Measurements from ENCODE around the gene ARHGEF28.

The ARHGEF28 gene

GRCh38 chr5:73892806-73893205, 266.8 kb downstream of the ARHGEF28 start:
- Histone ChIP-seq H3K56ac (ENCODE audit: low read length) (no peak overlapping the region), H3K4me3 (ENCODE audit: low read length) (no peak overlapping the region)

DNA sequence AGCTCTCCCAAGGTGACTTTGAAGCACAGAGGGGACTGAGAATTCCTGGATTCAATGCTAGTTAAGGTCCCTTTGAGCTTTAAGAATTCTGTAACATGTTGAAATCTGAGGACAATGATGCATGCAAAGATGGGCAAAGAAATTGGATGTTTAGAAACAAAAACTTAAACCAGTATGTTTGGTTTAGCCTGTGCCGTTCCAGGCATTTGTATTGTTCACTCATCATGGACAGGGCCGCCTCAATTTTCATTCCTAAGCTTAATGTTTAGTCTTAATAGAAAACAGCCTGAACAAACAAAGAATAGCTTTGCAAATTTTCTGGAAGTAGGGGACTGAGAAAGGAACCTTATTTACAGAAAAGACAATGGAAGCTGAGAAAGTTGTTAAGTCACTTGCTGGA, 267.8 kb downstream of the ARHGEF28 start:
- Histone ChIP-seq H4K8ac (ENCODE audit: low read depth, low read length) (no peak overlapping the region), H3K79me2 (ENCODE audit: control insufficient read depth, insufficient read depth, low read length) (no peaks in the 10 kb centered on the region), H4K5ac (ENCODE audit: low read length) (no peak overlapping the region), H2BK15ac (replicated peaks; ENCODE audit: low read depth) (no peak overlapping the region), H3K4ac (ENCODE audit: low read depth, low read length) (no peak overlapping the region), H3K9ac (ENCODE audit: low read length) (no peak overlapping the region), H2BK5ac (ENCODE audit: low read length) (no peak overlapping the region), H3K79me1 (ENCODE audit: low read length) (no peaks in the 10 kb centered on the region), H2AK5ac (ENCODE audit: low read length) (no peak overlapping the region), H3K4me3 (ENCODE audit: low read length) (no peak overlapping the region), H3K23ac (ENCODE audit: low read length) (no peak overlapping the region), H3K36me3 (ENCODE audit: control insufficient read depth, insufficient read depth, low read length) (no peaks in the 10 kb centered on the region), H3K56ac (ENCODE audit: low read length) (no peak overlapping the region), H3K18ac (ENCODE audit: low read length) (no peak overlapping the region), H3K4me1 (ENCODE audit: control insufficient read depth, low read depth, low read length) (no peaks in the 10 kb centered on the region), H3K27ac (ENCODE audit: low read depth, low read length) (no peak overlapping the region), H3K4me2 (ENCODE audit: low read length) (no peak overlapping the region), H2BK120ac (ENCODE audit: low read depth, low read length) (no peak overlapping the region), H3K27me3 (ENCODE audit: insufficient read depth, low read length, poor library complexity) (no peaks in the 10 kb centered on the region)
- WGBS (ENCODE audit: extremely low coverage, insufficient coverage, low lambda C conversion rate), result no CpG with 5 or more reads among the region's 2 CpGs
- DNase-seq, result no peak

More at GRCh38 chr5:73892806-73893205, 266.8 kb downstream of the ARHGEF28 start:
- Histone ChIP-seq H3K79me1 (ENCODE audit: low read length) (no peaks in the 10 kb centered on the region), H3K18ac (ENCODE audit: low read length) (no peak overlapping the region), H2BK5ac (ENCODE audit: low read length) (no peak overlapping the region), H3K4me1 (ENCODE audit: control insufficient read depth, low read depth, low read length) (no peaks in the 10 kb centered on the region), H4K8ac (ENCODE audit: low read depth, low read length) (no peak overlapping the region), H3K79me2 (ENCODE audit: control insufficient read depth, insufficient read depth, low read length) (no peaks in the 10 kb centered on the region), H3K27me3 (ENCODE audit: insufficient read depth, low read length, poor library complexity) (no peaks in the 10 kb centered on the region), H2BK15ac (replicated peaks; ENCODE audit: low read depth) (no peak overlapping the region), H3K4ac (ENCODE audit: low read depth, low read length) (no peak overlapping the region), H2AK5ac (ENCODE audit: low read length) (no peak overlapping the region), H3K9ac (ENCODE audit: low read length) (no peak overlapping the region), H3K27ac (ENCODE audit: low read depth, low read length) (no peak overlapping the region), H3K4me2 (ENCODE audit: low read length) (no peak overlapping the region), H3K36me3 (ENCODE audit: control insufficient read depth, insufficient read depth, low read length) (no peaks in the 10 kb centered on the region), H4K5ac (ENCODE audit: low read length) (no peak overlapping the region), H3K23ac (ENCODE audit: low read length) (no peak overlapping the region), H2BK120ac (ENCODE audit: low read depth, low read length) (no peak overlapping the region)
- no CpG with 5 or more reads among the region's 1 CpG for WGBS (ENCODE audit: extremely low coverage, insufficient coverage, low lambda C conversion rate)
- DNase-seq, result no peak

DNA sequence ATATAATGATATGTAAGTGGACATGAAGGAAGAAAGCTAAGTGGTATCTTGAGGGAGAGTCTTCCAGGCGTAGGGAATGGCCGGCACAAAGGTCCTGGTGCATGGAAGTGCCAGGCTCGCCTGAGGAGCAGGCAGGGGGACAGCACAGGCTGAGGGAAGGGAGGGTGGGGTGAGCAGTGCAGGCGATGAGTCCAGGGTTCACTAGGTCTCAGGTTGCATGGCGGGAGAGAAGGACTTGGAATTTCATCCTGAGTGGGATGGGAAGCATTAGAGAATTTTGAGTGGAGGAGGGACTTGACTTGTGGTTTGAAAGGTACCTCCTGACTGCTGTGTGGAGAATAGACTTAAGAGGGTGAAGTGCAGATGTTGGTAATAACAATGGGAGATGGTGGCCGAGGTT, 268.9 kb downstream of the ARHGEF28 start:
- no peak overlapping the region for H4K5ac ChIP-seq (ENCODE audit: low read length)
- H3K36me3 ChIP-seq (ENCODE audit: control insufficient read depth, insufficient read depth, low read length), result no peaks in the 10 kb centered on the region
- H2BK120ac ChIP-seq (ENCODE audit: low read depth, low read length), result no peak overlapping the region
- no peak overlapping the region for H3K4me2 ChIP-seq (ENCODE audit: low read length)
- no peak overlapping the region for H2BK15ac ChIP-seq (replicated peaks; ENCODE audit: low read depth)
- DNase-seq, result no peak
- H3K79me1 ChIP-seq (ENCODE audit: low read length), result no peaks in the 10 kb centered on the region
- no peaks in the 10 kb centered on the region for H3K79me2 ChIP-seq (ENCODE audit: control insufficient read depth, insufficient read depth, low read length)
- no peak overlapping the region for H2AK5ac ChIP-seq (ENCODE audit: low read length)
- H3K9ac ChIP-seq (ENCODE audit: low read length), result no peak overlapping the region
- no peak overlapping the region for H3K4me3 ChIP-seq (ENCODE audit: low read length)
- no peak overlapping the region for H3K4ac ChIP-seq (ENCODE audit: low read depth, low read length)
- H3K23ac ChIP-seq (ENCODE audit: low read length), result no peak overlapping the region
- H3K18ac ChIP-seq (ENCODE audit: low read length), result no peak overlapping the region
- no CpG with 5 or more reads among the region's 6 CpGs for WGBS (ENCODE audit: extremely low coverage, insufficient coverage, low lambda C conversion rate)
- no peaks in the 10 kb centered on the region for H3K27me3 ChIP-seq (ENCODE audit: insufficient read depth, low read length, poor library complexity)
- no peak overlapping the region for H4K8ac ChIP-seq (ENCODE audit: low read depth, low read length)
- no peak overlapping the region for H2BK5ac ChIP-seq (ENCODE audit: low read length)
- no peak overlapping the region for H3K27ac ChIP-seq (ENCODE audit: low read depth, low read length)
- H3K56ac ChIP-seq (ENCODE audit: low read length), result no peak overlapping the region
- no peaks in the 10 kb centered on the region for H3K4me1 ChIP-seq (ENCODE audit: control insufficient read depth, low read depth, low read length)

DNA sequence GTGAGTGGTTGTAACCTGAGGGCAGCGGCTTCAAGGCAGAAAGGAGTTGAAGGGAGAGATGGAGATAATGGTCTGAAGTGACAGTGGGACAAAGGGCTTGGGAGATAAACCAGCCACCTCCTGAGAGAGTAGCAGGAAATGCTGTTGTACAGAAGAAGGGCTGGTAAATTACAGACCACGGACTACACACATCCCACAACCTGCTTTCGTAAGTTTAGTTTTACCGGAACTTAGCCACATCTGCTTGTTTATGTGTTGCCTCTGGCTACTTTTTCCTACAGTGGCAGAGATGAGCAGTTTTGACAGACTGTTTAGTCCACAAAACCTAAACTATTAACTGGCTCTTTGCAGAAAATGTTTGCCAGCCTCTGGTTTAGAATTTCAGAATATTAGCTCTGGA, 269.5 kb downstream of the ARHGEF28 start:
- H2AK5ac ChIP-seq (ENCODE audit: low read length), result no peak overlapping the region
- H3K27ac ChIP-seq (ENCODE audit: low read depth, low read length), result no peak overlapping the region
- H4K5ac ChIP-seq (ENCODE audit: low read length), result no peak overlapping the region
- no peak overlapping the region for H3K4ac ChIP-seq (ENCODE audit: low read depth, low read length)
- H3K18ac ChIP-seq (ENCODE audit: low read length), result no peak overlapping the region
- H2BK15ac ChIP-seq (replicated peaks; ENCODE audit: low read depth), result no peak overlapping the region
- H3K79me1 ChIP-seq (ENCODE audit: low read length), result no peaks in the 10 kb centered on the region
- no peak overlapping the region for H2BK120ac ChIP-seq (ENCODE audit: low read depth, low read length)
- no peaks in the 10 kb centered on the region for H3K4me1 ChIP-seq (ENCODE audit: control insufficient read depth, low read depth, low read length)
- H3K4me3 ChIP-seq (ENCODE audit: low read length), result no peak overlapping the region
- H3K9ac ChIP-seq (ENCODE audit: low read length), result no peak overlapping the region
- no peaks in the 10 kb centered on the region for H3K36me3 ChIP-seq (ENCODE audit: control insufficient read depth, insufficient read depth, low read length)
- H3K79me2 ChIP-seq (ENCODE audit: control insufficient read depth, insufficient read depth, low read length), result no peaks in the 10 kb centered on the region
- H3K23ac ChIP-seq (ENCODE audit: low read length), result no peak overlapping the region
- no peaks in the 10 kb centered on the region for H3K27me3 ChIP-seq (ENCODE audit: insufficient read depth, low read length, poor library complexity)
- H3K4me2 ChIP-seq (ENCODE audit: low read length), result no peak overlapping the region
- no peak overlapping the region for H2BK5ac ChIP-seq (ENCODE audit: low read length)
- no CpG with 5 or more reads among the region's 4 CpGs for WGBS (ENCODE audit: extremely low coverage, insufficient coverage, low lambda C conversion rate)
- no peak overlapping the region for H4K8ac ChIP-seq (ENCODE audit: low read depth, low read length)
- H3K56ac ChIP-seq (ENCODE audit: low read length), result no peak overlapping the region
- DNase-seq, result no peak

GRCh38 chr5:73896097-73896496, 270.1 kb downstream of the ARHGEF28 start:
- H2BK5ac ChIP-seq (ENCODE audit: low read length), result no peak overlapping the region
- no peak overlapping the region for H3K4me2 ChIP-seq (ENCODE audit: low read length)
- H3K27ac ChIP-seq (ENCODE audit: low read depth, low read length), result no peak overlapping the region
- no peaks in the 10 kb centered on the region for H3K79me2 ChIP-seq (ENCODE audit: control insufficient read depth, insufficient read depth, low read length)
- H4K5ac ChIP-seq (ENCODE audit: low read length), result no peak overlapping the region
- no peak overlapping the region for H4K8ac ChIP-seq (ENCODE audit: low read depth, low read length)
- H3K79me1 ChIP-seq (ENCODE audit: low read length), result no peaks in the 10 kb centered on the region
- H3K4me3 ChIP-seq (ENCODE audit: low read length), result no peak overlapping the region
- no peak for DNase-seq
- H2BK15ac ChIP-seq (replicated peaks; ENCODE audit: low read depth), result no peak overlapping the region
- H3K4ac ChIP-seq (ENCODE audit: low read depth, low read length), result no peak overlapping the region
- H3K18ac ChIP-seq (ENCODE audit: low read length), result no peak overlapping the region
- no CpG with 5 or more reads among the region's 3 CpGs for WGBS (ENCODE audit: extremely low coverage, insufficient coverage, low lambda C conversion rate)
- H2AK5ac ChIP-seq (ENCODE audit: low read length), result no peak overlapping the region
- no peaks in the 10 kb centered on the region for H3K36me3 ChIP-seq (ENCODE audit: control insufficient read depth, insufficient read depth, low read length)
- H2BK120ac ChIP-seq (ENCODE audit: low read depth, low read length), result no peak overlapping the region
- H3K9ac ChIP-seq (ENCODE audit: low read length), result no peak overlapping the region
- no peak overlapping the region for H3K23ac ChIP-seq (ENCODE audit: low read length)
- no peaks in the 10 kb centered on the region for H3K27me3 ChIP-seq (ENCODE audit: insufficient read depth, low read length, poor library complexity)
- H3K4me1 ChIP-seq (ENCODE audit: control insufficient read depth, low read depth, low read length), result no peaks in the 10 kb centered on the region
- no peak overlapping the region for H3K56ac ChIP-seq (ENCODE audit: low read length)

GRCh38 chr5:73896668-73897067, 270.7 kb downstream of the ARHGEF28 start:
- no peak overlapping the region for H3K27ac ChIP-seq (ENCODE audit: low read depth, low read length)
- WGBS (ENCODE audit: extremely low coverage, insufficient coverage, low lambda C conversion rate), result no CpG with 5 or more reads among the region's 12 CpGs
- H3K9ac ChIP-seq (ENCODE audit: low read length), result no peak overlapping the region
- no peak overlapping the region for H4K8ac ChIP-seq (ENCODE audit: low read depth, low read length)
- H3K4me3 ChIP-seq (ENCODE audit: low read length), result no peak overlapping the region
- no peak for DNase-seq
- H3K79me1 ChIP-seq (ENCODE audit: low read length), result no peaks in the 10 kb centered on the region
- no peak overlapping the region for H2BK5ac ChIP-seq (ENCODE audit: low read length)
- H3K4me2 ChIP-seq (ENCODE audit: low read length), result no peak overlapping the region
- H3K27me3 ChIP-seq (ENCODE audit: insufficient read depth, low read length, poor library complexity), result no peaks in the 10 kb centered on the region
- no peak overlapping the region for H4K5ac ChIP-seq (ENCODE audit: low read length)
- no peaks in the 10 kb centered on the region for H3K36me3 ChIP-seq (ENCODE audit: control insufficient read depth, insufficient read depth, low read length)
- no peak overlapping the region for H3K4ac ChIP-seq (ENCODE audit: low read depth, low read length)
- no peak overlapping the region for H2BK120ac ChIP-seq (ENCODE audit: low read depth, low read length)
- no peak overlapping the region for H3K23ac ChIP-seq (ENCODE audit: low read length)
- H3K79me2 ChIP-seq (ENCODE audit: control insufficient read depth, insufficient read depth, low read length), result no peaks in the 10 kb centered on the region
- no peak overlapping the region for H2AK5ac ChIP-seq (ENCODE audit: low read length)
- H3K4me1 ChIP-seq (ENCODE audit: control insufficient read depth, low read depth, low read length), result no peaks in the 10 kb centered on the region
- no peak overlapping the region for H3K18ac ChIP-seq (ENCODE audit: low read length)
- no peak overlapping the region for H2BK15ac ChIP-seq (replicated peaks; ENCODE audit: low read depth)
- no peak overlapping the region for H3K56ac ChIP-seq (ENCODE audit: low read length)
